Uterus (tissue), 4 donors: ENCODE data around the gene MRPL28. TPM values are rescaled to one million over a fixed set of nuclear protein-coding genes. Genes with fewer than 3 reads are reported as not detected.

ENCODE experiments used
- DNase-seq, 2 donors: peaks; one replicate each; pipeline ENCODE4 v3.0.0-alpha.2; 2019 to 2020
- H3K27ac ChIP-seq, 2 donors: fragments of 200-600 bp; sonication (generic); 1 replicate in 1 of 2; 2 replicates in 1 of 2; pipeline ENCODE4 v1.5.1; 2016 to 2018
- H3K27me3 ChIP-seq, 2 donors: fragments of 200-600 bp; sonication (generic); one replicate each; pipeline ENCODE4 v1.5.1; 2018 to 2019; ENCODE audit warnings: control low read depth in 1 of 2
- H3K36me3 ChIP-seq, 2 donors: fragments of 200-600 bp; sonication (generic); one replicate each; pipeline ENCODE4 v1.5.1; 2019; ENCODE audit warnings: control low read depth in 1 of 2
- H3K4me1 ChIP-seq, 2 donors: fragments of 200-600 bp; sonication (generic); one replicate each; pipeline ENCODE4 v1.5.1; 2018 to 2019; ENCODE audit warnings: control low read depth in 1 of 2
- H3K4me3 ChIP-seq, 2 donors: fragments of 200-600 bp; sonication (generic); 1 replicate in 1 of 2; 2 replicates in 1 of 2; pipeline ENCODE4 v1.5.1; 2018 to 2019; ENCODE audit warnings: mild to moderate bottlenecking in 1 of 2
- H3K9me3 ChIP-seq, 2 donors: fragments of 200-600 bp; sonication (generic); one replicate each; pipeline ENCODE4 v1.5.1; 2019; ENCODE audit warnings: control low read depth in 1 of 2
- POLR2A ChIP-seq, 2 donors: fragments of 450-650 bp; IDR thresholded peaks; one replicate each; pipeline ENCODE4 v1.6.1; 2016; ENCODE audit warnings: antibody characterized with exemption in 2 of 2, mild to moderate bottlenecking in 1 of 2, moderate library complexity in 1 of 2
- intact Hi-C: fragments of 100-400 bp; cut with DNase I; formaldehyde crosslinking; loops from one replicate; pipeline ENCODE4 v1.15.1; 2023; ENCODE audit warnings: low total_unique reads
- total RNA-seq, 4 donors: library from RNA; depleted of rRNA in 3 of 4; stranded (reverse); fragments of >200 nt in 3 of 4; gene quantifications; one replicate each; pipeline versions ENCODE4 v1.1.0 to v1.2.4, GENCODE V29; 2014 to 2023
- TF ChIP-seq, protein P1 (sequence below), 4 experiments: fragments of 200-600 bp in 2 of 4; fragments of 450-650 bp in 2 of 4; sonication (generic) in 2 of 4; IDR thresholded peaks; one replicate each; pipeline ENCODE4 v1.5.1; 2016 to 2019; ENCODE audit warnings: antibody characterized with exemption in 4 of 4, mild to moderate bottlenecking in 2 of 4, moderate library complexity in 1 of 4
- donor health status: DM: yes; HTN: yes; CAD: no.

The MRPL28 gene
- total RNA-seq, 4 donors from 2014 or later = 32.4 to 97.3 (median 50.1) TPM

DNA sequence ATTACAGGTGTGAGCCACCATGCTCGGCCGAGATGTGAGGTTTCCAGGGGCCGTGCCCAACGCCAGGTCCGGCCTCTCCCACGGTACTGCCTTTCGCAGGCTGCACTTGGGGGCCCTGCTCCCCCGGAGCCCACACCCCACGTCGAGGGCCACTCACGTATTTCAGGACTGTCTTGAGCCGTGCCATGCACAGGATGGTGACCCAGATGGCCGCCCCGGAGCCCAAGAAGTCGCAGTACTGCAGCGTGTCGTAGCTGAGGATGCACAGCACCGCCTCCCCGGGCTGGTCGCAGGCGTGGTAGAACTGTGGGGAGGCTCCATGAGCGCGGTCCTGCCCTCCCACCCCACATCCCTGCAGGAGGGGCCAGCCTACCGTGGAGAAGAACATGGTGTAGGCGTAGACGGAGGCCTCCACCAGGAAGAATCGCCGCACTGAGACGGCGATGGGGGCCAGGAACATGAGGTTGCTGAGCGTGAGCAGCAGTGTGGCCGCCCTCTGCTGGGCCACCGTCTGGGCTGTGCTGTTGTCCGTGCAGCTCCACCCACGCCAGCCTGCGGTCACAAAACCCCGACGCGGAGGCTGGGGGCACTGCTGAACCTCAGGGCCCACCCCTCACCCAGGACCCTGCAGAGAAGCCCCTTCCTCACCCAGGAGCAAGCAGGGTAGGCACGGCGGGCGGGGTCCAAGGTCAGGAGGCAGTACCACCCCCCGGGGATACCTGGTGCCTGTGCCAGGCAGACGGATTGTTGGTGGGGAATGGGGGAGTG is 3.7 kb upstream of the MRPL28 start:
- intact Hi-C loops = no loop called here
- Histone ChIP-seq H3K27ac (no peak overlapping the region), H3K36me3 (no peaks in the 10 kb centered on the region), H3K4me3 (no peak overlapping the region), H3K4me1 (peaks cover 4 to 11% of the 10 kb centered on the region in 2 donors), H3K9me3 (no peaks in the 10 kb centered on the region), H3K27me3 (no peaks in the 10 kb centered on the region)
- no peak for DNase-seq
- no peak for TF ChIP-seq POLR2A (IDR thresholded peaks at IDR 0.05)
- TF ChIP-seq, protein P1, sequence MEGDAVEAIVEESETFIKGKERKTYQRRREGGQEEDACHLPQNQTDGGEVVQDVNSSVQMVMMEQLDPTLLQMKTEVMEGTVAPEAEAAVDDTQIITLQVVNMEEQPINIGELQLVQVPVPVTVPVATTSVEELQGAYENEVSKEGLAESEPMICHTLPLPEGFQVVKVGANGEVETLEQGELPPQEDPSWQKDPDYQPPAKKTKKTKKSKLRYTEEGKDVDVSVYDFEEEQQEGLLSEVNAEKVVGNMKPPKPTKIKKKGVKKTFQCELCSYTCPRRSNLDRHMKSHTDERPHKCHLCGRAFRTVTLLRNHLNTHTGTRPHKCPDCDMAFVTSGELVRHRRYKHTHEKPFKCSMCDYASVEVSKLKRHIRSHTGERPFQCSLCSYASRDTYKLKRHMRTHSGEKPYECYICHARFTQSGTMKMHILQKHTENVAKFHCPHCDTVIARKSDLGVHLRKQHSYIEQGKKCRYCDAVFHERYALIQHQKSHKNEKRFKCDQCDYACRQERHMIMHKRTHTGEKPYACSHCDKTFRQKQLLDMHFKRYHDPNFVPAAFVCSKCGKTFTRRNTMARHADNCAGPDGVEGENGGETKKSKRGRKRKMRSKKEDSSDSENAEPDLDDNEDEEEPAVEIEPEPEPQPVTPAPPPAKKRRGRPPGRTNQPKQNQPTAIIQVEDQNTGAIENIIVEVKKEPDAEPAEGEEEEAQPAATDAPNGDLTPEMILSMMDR (IDR thresholded peaks at IDR 0.05) = no peak

DNA sequence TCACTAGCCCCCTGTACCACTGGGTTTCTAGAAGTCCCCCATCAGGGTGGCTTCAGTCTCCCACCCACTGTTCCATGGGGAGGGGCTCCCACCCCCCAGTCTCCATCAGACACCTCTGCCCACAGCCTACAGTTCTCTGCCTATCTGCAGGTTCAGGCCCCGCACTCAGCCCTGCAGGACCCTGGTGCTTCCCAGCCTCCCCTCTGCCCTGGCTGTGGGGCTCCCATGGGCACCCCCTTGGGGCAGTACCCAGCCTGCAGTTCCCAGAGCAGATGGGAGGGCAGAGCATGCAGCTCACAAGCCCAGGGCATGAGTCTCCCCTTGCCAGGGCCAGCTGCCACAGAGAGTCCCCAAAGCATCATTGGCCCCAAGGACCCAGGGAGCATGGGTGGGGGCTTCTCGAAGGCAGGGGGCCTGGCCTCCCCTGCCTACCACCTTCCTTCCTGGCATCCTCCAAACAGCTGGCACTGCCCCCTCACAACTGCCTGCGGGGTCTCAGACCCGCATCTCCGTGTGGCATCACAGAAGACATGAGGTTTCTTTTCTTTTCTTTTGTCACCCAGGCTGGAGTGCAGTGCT is 2.8 kb upstream of the MRPL28 start:
- no peak overlapping the region for H3K4me3 ChIP-seq
- peaks cover 4 to 11% of the 10 kb centered on the region in 2 donors for H3K4me1 ChIP-seq
- H3K27ac ChIP-seq = no peak overlapping the region
- H3K27me3 ChIP-seq = no peaks in the 10 kb centered on the region
- TF ChIP-seq POLR2A (IDR thresholded peaks at IDR 0.05) = no peak
- TF ChIP-seq, protein P1 (IDR thresholded peaks at IDR 0.05) = no peak
- H3K36me3 ChIP-seq = no peaks in the 10 kb centered on the region
- H3K9me3 ChIP-seq = no peaks in the 10 kb centered on the region
- no peak for DNase-seq
- intact Hi-C loops = no loop called here

DNA sequence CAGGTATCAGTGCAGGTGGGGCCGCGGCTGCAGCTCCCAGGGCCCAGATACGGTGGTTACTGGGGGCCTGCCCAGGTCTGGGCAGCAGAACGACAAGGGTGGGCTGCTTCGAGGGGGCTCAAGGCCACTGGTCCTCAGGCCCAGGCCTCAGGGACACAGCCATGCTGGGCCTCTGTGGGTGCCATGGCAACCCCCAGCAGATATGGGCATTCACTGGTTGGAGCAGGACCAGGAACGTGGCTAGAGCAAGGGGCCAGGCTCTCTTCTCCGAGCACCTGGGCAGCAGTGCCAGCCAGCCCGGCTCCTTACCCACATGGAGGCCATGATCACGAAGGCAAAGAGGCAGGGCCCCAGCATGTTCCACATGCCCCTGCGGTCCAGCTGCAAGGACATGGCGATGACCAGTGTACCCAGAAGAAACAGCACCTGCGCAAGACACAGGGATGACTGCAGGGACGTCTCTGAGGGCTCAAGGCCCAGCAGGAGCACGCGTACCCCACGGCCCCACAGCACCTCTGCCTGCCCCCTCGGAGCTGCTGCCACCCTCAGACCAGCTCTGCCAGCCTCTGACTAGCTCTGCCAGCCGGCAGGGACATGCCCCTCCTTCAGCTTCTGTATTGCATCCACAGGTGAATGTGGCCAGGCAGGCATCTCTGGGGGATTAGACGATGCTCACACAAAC is 2.1 kb upstream of the MRPL28 start:
- H3K9me3 ChIP-seq = no peaks in the 10 kb centered on the region
- DNase-seq = no peak
- peaks cover 4 to 11% of the 10 kb centered on the region in 2 donors for H3K4me1 ChIP-seq
- H3K4me3 ChIP-seq = no peak overlapping the region
- no peaks in the 10 kb centered on the region for H3K27me3 ChIP-seq
- TF ChIP-seq, protein P1 (IDR thresholded peaks at IDR 0.05) = no peak
- no peak for TF ChIP-seq POLR2A (IDR thresholded peaks at IDR 0.05)
- H3K27ac ChIP-seq = no peak overlapping the region
- intact Hi-C loops = no loop called here
- no peaks in the 10 kb centered on the region for H3K36me3 ChIP-seq

DNA sequence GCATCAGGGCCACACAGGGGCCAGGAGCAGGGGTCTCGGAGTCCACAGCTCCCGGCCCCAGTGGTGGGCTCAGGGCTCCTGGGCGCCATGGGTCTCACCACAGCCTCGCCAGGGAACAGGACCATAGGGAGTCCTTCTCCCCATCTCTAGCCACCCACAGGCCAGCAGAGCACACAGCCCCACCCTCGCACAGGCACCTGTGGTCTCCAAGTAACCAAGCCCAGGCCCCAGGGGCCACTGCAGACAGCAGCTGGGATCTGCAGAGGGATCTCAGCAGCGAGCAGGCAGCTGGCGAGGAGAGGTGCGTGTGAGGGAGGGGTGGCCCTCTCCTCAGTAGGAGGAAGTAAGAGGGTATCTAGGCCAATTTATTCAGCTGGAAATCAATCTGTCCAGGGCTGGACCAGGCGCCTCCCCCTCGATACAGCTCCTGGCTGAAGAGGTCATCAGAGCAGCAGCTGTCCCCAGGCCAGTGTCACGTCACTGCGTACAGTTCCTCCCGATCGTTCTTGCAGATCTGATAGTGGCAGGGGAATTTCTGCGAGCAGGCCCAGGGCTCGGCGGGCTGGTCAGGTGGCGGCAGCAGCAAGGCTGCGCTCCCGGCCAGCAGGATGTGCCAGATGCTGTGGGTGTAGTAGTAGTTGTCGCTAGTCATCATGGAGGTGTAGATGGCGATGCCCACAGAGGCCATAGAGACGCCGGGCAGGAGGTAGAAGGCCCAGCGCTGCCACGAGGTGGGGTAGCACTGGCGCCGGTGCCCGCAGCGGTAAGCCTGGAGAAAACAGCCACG is 1.4 kb upstream of the MRPL28 start:
- DNase-seq = no peak
- Histone ChIP-seq H3K27me3 (no peaks in the 10 kb centered on the region), H3K4me3 (no peak overlapping the region), H3K4me1 (peaks cover 4 to 11% of the 10 kb centered on the region in 2 donors), H3K27ac (no peak overlapping the region), H3K36me3 (no peaks in the 10 kb centered on the region), H3K9me3 (no peaks in the 10 kb centered on the region)
- intact Hi-C loops = no loop called here
- TF ChIP-seq, protein P1 (IDR thresholded peaks at IDR 0.05) = no peak
- no peak for TF ChIP-seq POLR2A (IDR thresholded peaks at IDR 0.05)
